ENCODE measurements around the gene SMPD1. TPM values are rescaled to one million over a fixed set of nuclear protein-coding genes. Genes with fewer than 3 reads are reported as not detected.

Gene SMPD1
- total RNA-seq, 1 experiment from 2014 or later = 176 TPM

DNA sequence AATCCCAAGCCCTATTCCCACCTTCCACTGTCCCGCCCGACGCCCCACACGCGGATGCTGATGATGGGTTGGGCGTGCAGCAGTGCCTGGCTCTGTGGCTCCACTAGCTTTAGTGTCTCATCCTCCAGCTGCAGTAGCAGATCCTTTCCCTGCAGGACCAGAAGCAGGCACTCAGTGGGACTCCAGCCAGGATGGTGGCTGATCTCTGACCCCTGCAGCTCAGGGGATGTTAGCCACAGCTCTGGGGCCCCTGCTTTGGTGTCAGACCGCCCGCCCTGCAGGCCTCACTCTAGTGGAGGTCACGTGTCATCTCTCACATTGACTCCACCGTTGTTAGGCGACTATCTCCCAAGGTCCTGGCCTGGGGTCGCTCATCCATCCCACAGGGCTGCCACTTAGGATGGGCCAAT lies 11.8 kb downstream of the SMPD1 start:
- Histone ChIP-seq H3K27me3 (replicated peaks; ENCODE audit: insufficient read depth, low read depth, low read length, poor library complexity) (no peaks in the 10 kb centered on the region), H3K9me3 (ENCODE audit: low read depth, low read length, poor library complexity, severe bottlenecking) (no peaks in the 10 kb centered on the region), H3K4me3 (ENCODE audit: low read depth, low read length, poor library complexity, severe bottlenecking) (no peak overlapping the region), H3K36me3 (ENCODE audit: insufficient read depth, low read length, poor library complexity, severe bottlenecking) (peaks cover 17% of the 10 kb centered on the region), H3K27ac (ENCODE audit: low read depth, low read length, poor library complexity, severe bottlenecking) (no peak overlapping the region), H3K4me1 (ENCODE audit: insufficient read depth, low read length, poor library complexity, severe bottlenecking) (peaks cover 16% of the 10 kb centered on the region)
- DNase-seq (ENCODE audit: low spot score) = no peak
- CTCF ChIA-PET = no interaction called here
- TF ChIP-seq, protein P1, sequence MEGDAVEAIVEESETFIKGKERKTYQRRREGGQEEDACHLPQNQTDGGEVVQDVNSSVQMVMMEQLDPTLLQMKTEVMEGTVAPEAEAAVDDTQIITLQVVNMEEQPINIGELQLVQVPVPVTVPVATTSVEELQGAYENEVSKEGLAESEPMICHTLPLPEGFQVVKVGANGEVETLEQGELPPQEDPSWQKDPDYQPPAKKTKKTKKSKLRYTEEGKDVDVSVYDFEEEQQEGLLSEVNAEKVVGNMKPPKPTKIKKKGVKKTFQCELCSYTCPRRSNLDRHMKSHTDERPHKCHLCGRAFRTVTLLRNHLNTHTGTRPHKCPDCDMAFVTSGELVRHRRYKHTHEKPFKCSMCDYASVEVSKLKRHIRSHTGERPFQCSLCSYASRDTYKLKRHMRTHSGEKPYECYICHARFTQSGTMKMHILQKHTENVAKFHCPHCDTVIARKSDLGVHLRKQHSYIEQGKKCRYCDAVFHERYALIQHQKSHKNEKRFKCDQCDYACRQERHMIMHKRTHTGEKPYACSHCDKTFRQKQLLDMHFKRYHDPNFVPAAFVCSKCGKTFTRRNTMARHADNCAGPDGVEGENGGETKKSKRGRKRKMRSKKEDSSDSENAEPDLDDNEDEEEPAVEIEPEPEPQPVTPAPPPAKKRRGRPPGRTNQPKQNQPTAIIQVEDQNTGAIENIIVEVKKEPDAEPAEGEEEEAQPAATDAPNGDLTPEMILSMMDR (conservative IDR thresholded peaks at IDR 0.05; ENCODE audit: low read depth, low read length) = no peak
- TF ChIP-seq EZH2 (IDR thresholded peaks at IDR 0.05; ENCODE audit: borderline replicate concordance, low read depth, low read length, poor library complexity, severe bottlenecking) = no peak
- BruUV-seq (replicated peaks) = no TSS peak
- intact Hi-C loops (cut with micrococcal nuclease; ENCODE audit: unreplicated experiment) = no loop called here
- POLR2A ChIA-PET (ENCODE audit: low non-redundant PET) = no interaction called here

DNA sequence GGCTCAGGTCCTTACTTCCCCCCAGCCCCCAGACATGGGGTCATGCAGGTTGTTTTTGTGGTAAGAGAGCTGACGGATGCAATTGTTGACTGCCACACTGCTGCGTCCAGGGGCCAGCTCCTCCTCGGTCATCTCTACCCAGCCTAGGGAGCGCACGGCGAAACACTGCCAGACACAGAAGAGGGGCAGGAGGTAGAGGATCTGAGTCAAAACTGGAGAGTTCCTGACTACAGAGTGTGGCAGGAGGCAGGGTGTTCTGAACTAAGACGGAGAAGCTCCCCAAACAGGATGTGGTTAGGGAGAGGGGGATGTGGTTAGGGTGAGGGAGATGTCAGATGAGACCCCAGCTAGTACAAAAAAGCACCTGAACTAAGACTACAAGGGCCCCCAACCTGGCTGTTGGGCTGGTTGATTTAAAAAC lies 12.3 kb downstream of the SMPD1 start:
- H3K4me1 ChIP-seq (ENCODE audit: insufficient read depth, low read length, poor library complexity, severe bottlenecking) = peaks cover 11% of the 10 kb centered on the region
- no TSS peak for BruUV-seq (replicated peaks)
- intact Hi-C loops (cut with micrococcal nuclease; ENCODE audit: unreplicated experiment) = no loop called here
- no peak overlapping the region for H3K4me3 ChIP-seq (ENCODE audit: low read depth, low read length, poor library complexity, severe bottlenecking)
- H3K27me3 ChIP-seq (replicated peaks; ENCODE audit: insufficient read depth, low read depth, low read length, poor library complexity) = no peaks in the 10 kb centered on the region
- DNase-seq (ENCODE audit: low spot score) = no peak
- CTCF ChIA-PET = no interaction called here
- TF ChIP-seq EZH2 (IDR thresholded peaks at IDR 0.05; ENCODE audit: borderline replicate concordance, low read depth, low read length, poor library complexity, severe bottlenecking) = no peak
- TF ChIP-seq, protein P1 (conservative IDR thresholded peaks at IDR 0.05; ENCODE audit: low read depth, low read length) = no peak
- POLR2A ChIA-PET (ENCODE audit: low non-redundant PET) = no interaction called here
- H3K36me3 ChIP-seq (ENCODE audit: insufficient read depth, low read length, poor library complexity, severe bottlenecking) = peaks cover 16% of the 10 kb centered on the region
- H3K9me3 ChIP-seq (ENCODE audit: low read depth, low read length, poor library complexity, severe bottlenecking) = no peaks in the 10 kb centered on the region
- no peak overlapping the region for H3K27ac ChIP-seq (ENCODE audit: low read depth, low read length, poor library complexity, severe bottlenecking)

DNA sequence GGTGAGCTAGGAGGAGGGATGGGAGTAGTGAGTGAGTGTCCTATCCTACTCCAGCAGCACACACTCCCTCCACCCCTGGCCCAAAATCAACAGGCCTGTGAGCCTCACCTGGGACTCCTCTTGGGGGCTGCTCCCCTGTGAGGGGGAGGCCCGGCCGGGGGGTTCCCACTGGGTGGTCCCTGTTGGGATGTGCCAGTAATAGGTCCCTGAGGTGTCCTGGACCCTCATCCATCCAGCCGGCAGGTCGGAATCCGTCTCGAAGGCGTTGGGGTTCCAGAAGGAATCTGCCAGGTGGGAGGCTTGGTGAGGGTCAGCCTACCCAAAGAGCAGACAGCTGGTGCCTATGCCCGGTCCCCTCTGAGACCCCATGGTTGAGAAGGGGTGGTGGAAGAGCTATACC lies 13.3 kb downstream of the SMPD1 start:
- TF ChIP-seq, protein P1 (conservative IDR thresholded peaks at IDR 0.05; ENCODE audit: low read depth, low read length) = no peak
- TF ChIP-seq EZH2 (IDR thresholded peaks at IDR 0.05; ENCODE audit: borderline replicate concordance, low read depth, low read length, poor library complexity, severe bottlenecking) = no peak
- intact Hi-C loops (cut with micrococcal nuclease; ENCODE audit: unreplicated experiment) = no loop called here
- no peak for DNase-seq (ENCODE audit: low spot score)
- H3K36me3 ChIP-seq (ENCODE audit: insufficient read depth, low read length, poor library complexity, severe bottlenecking) = peaks cover 16% of the 10 kb centered on the region
- CTCF ChIA-PET = no interaction called here
- H3K9me3 ChIP-seq (ENCODE audit: low read depth, low read length, poor library complexity, severe bottlenecking) = no peaks in the 10 kb centered on the region
- H3K27ac ChIP-seq (ENCODE audit: low read depth, low read length, poor library complexity, severe bottlenecking) = no peak overlapping the region
- H3K27me3 ChIP-seq (replicated peaks; ENCODE audit: insufficient read depth, low read depth, low read length, poor library complexity) = no peaks in the 10 kb centered on the region
- POLR2A ChIA-PET (ENCODE audit: low non-redundant PET) = no interaction called here
- H3K4me1 ChIP-seq (ENCODE audit: insufficient read depth, low read length, poor library complexity, severe bottlenecking) = peaks cover 8% of the 10 kb centered on the region
- no TSS peak for BruUV-seq (replicated peaks)
- H3K4me3 ChIP-seq (ENCODE audit: low read depth, low read length, poor library complexity, severe bottlenecking) = no peak overlapping the region
